Panc1 (cell line): Measurements from ENCODE around the gene KPNB1. TPM values are rescaled to one million over a fixed set of nuclear protein-coding genes. Genes with fewer than 3 reads are reported as not detected.

ENCODE experiments used
- ATAC-seq: fragments of 200-7000 bp; cut with Tn5 transposase; 2 replicates; pipeline ENCODE4 v1.9.1; 2020; ENCODE audit warnings: mild to moderate bottlenecking, moderate library complexity
- BruUV-seq: library from RNA; stranded (reverse); fragments of 400-500 nt; replicated peaks from 2 replicates; lab custom pipeline; 2021; lab: Mats Ljungman, UMichigan
- CTCF ChIA-PET: fragments of 300-600 bp; sonication (Branson Sonifier 250); formaldehyde crosslinking; loops from one replicate; lab custom pipeline; 2022; ENCODE audit warnings: antibody characterized with exemption; lab: Charles Lee
- POLR2A ChIA-PET: fragments of 300-600 bp; sonication (Branson Sonifier 250); formaldehyde crosslinking; loops from one replicate; lab custom pipeline; 2022; ENCODE audit warnings: antibody characterized with exemption; lab: Charles Lee
- DNase-seq: peaks from one replicate; pipeline ENCODE4 v3.0.0-alpha.2; 2010; ENCODE audit warnings: low read depth, low spot score
- H3K27ac ChIP-seq: 2 replicates; pipeline ENCODE4 v1.5.1; 2011; ENCODE audit warnings: mild to moderate bottlenecking, low read length, inconsistent platforms
- H3K27me3 ChIP-seq: fragments of 200-500 bp; sonication (Bioruptor generic); 2 replicates; pipeline ENCODE4 v1.6.0; 2014; ENCODE audit warnings: low read length, inconsistent platforms; ENCODE audit not compliant: control insufficient read depth, insufficient read depth
- H3K36me3 ChIP-seq: fragments of 200-500 bp; sonication (Bioruptor generic); 2 replicates; pipeline ENCODE4 v1.5.1; 2014; ENCODE audit warnings: inconsistent platforms, mild to moderate bottlenecking, low read length, moderate library complexity; ENCODE audit not compliant: control insufficient read depth, insufficient read depth
- H3K4me1 ChIP-seq: 2 replicates; pipeline ENCODE4 v1.5.1; 2011; ENCODE audit warnings: inconsistent platforms, mild to moderate bottlenecking, low read length, moderate library complexity; ENCODE audit not compliant: control insufficient read depth, insufficient read depth
- H3K4me3 ChIP-seq, 2 experiments: 2 replicates each; pipeline ENCODE4 v1.5.1; 2011 to 2012; ENCODE audit warnings: low read depth in 2 of 2, low read length in 2 of 2, mild to moderate bottlenecking in 2 of 2, inconsistent platforms in 1 of 2, moderate library complexity in 1 of 2
- H3K9me3 ChIP-seq: fragments of 200-500 bp; sonication (Bioruptor generic); 2 replicates; pipeline ENCODE4 v1.5.1; 2014; ENCODE audit warnings: low read depth, mild to moderate bottlenecking, inconsistent platforms, low read length, moderate library complexity; ENCODE audit not compliant: control insufficient read depth, insufficient read depth
- POLR2AphosphoS5 ChIP-seq: IDR thresholded peaks from 2 replicates; pipeline ENCODE4 v1.6.1; 2012; ENCODE audit warnings: mild to moderate bottlenecking, low read depth, low read length, moderate library complexity
- REST ChIP-seq, 2 experiments: IDR thresholded peaks; 2 replicates each; pipeline ENCODE4 v1.6.1; 2011 to 2012; ENCODE audit warnings: low read depth in 2 of 2, control low read depth in 1 of 2, low read length in 1 of 2, mild to moderate bottlenecking in 1 of 2, moderate library complexity in 1 of 2; ENCODE audit not compliant: insufficient read depth in 1 of 2
- SIN3A ChIP-seq: IDR thresholded peaks from 2 replicates; pipeline ENCODE4 v1.6.1; 2012; ENCODE audit warnings: low read depth, mild to moderate bottlenecking, low read length, moderate library complexity, borderline replicate concordance; ENCODE audit not compliant: insufficient read depth
- TCF7L2 ChIP-seq: IDR thresholded peaks from 2 replicates; pipeline ENCODE4 v1.6.1; 2011; ENCODE audit warnings: mild to moderate bottlenecking, low read depth, low read length, inconsistent platforms
- in situ Hi-C: cut with HindIII; loops from 2 replicates; pipeline ENCODE4 v1.10.0; 2016; ENCODE audit warnings: low sequenced_read_pairs, low pct_unique_long_range_greater_than_20kb
- intact Hi-C: fragments of 100-400 bp; cut with micrococcal nuclease; formaldehyde crosslinking; loops from one replicate; pipeline ENCODE4 v1.10.0; 2022; ENCODE audit not compliant: unreplicated experiment
- total RNA-seq: library from RNA; stranded (reverse); gene quantifications from one replicate; pipeline ENCODE4 v1.2.1, GENCODE V29; 2021; ENCODE audit not compliant: unreplicated experiment
- TF ChIP-seq, protein P1 (sequence below): fragments of 450-650 bp; IDR thresholded peaks from 2 replicates; pipeline ENCODE4 v1.5.1; 2017; ENCODE audit warnings: mild to moderate bottlenecking

KPNB1 gene
- total RNA-seq, 1 experiment from 2014 or later = 666 TPM

- peaks cover 5% of the 10 kb centered on the region; the same call in 1 of the 2 replicates for H3K27me3 ChIP-seq
- H3K27ac ChIP-seq = no peak overlapping the region
- H3K9me3 ChIP-seq = no peaks in the 10 kb centered on the region
- no peak overlapping the region for H3K4me3 ChIP-seq
- ATAC-seq (no peak), DNase-seq (no peak)
- no peak for TF ChIP-seq SIN3A
- TF ChIP-seq TCF7L2 = no peak
- TF ChIP-seq POLR2AphosphoS5 = no peak
- TF ChIP-seq, protein P1, sequence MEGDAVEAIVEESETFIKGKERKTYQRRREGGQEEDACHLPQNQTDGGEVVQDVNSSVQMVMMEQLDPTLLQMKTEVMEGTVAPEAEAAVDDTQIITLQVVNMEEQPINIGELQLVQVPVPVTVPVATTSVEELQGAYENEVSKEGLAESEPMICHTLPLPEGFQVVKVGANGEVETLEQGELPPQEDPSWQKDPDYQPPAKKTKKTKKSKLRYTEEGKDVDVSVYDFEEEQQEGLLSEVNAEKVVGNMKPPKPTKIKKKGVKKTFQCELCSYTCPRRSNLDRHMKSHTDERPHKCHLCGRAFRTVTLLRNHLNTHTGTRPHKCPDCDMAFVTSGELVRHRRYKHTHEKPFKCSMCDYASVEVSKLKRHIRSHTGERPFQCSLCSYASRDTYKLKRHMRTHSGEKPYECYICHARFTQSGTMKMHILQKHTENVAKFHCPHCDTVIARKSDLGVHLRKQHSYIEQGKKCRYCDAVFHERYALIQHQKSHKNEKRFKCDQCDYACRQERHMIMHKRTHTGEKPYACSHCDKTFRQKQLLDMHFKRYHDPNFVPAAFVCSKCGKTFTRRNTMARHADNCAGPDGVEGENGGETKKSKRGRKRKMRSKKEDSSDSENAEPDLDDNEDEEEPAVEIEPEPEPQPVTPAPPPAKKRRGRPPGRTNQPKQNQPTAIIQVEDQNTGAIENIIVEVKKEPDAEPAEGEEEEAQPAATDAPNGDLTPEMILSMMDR = no peak
- TF ChIP-seq REST (IDR thresholded peaks at IDR 0.05; ENCODE audit: insufficient read depth in 1 of 2, low read depth in 2 of 2, low read length in 1 of 2) = no peak
- POLR2A ChIA-PET = no interaction called here
- H3K4me1 ChIP-seq = no peaks in the 10 kb centered on the region; the same call in 1 of the 2 replicates
- no TSS peak for BruUV-seq
- no peaks in the 10 kb centered on the region for H3K36me3 ChIP-seq
- intact Hi-C loops (no loop called here), in situ Hi-C loops (no loop called here)
- CTCF ChIA-PET = no interaction called here
These were observed 59.3 kb downstream of the KPNB1 start for GRCh38 chr17:47708864-47709541.

GRCh38 chr17:47709594-47709993 is 59.9 kb downstream of the KPNB1 start:
- no peaks in the 10 kb centered on the region for H3K36me3 ChIP-seq
- POLR2A ChIA-PET = no interaction called here
- no peaks in the 10 kb centered on the region for H3K9me3 ChIP-seq
- TF ChIP-seq POLR2AphosphoS5 (no peak), REST (IDR thresholded peaks at IDR 0.05; ENCODE audit: insufficient read depth in 1 of 2, low read depth in 2 of 2, low read length in 1 of 2) (no peak), SIN3A (no peak), TCF7L2 (no peak)
- TF ChIP-seq, protein P1 = no peak
- H3K4me3 ChIP-seq = no peak overlapping the region
- ATAC-seq = no peak
- intact Hi-C loops (no loop called here), in situ Hi-C loops (no loop called here)
- CTCF ChIA-PET = no interaction called here
- H3K27ac ChIP-seq = no peak overlapping the region
- H3K27me3 ChIP-seq = peaks cover 5% of the 10 kb centered on the region; the same call in 1 of the 2 replicates
- H3K4me1 ChIP-seq = no peaks in the 10 kb centered on the region; the same call in 1 of the 2 replicates
- DNase-seq = no peak
- BruUV-seq = no TSS peak
